SK-N-SH treated with all-trans-retinoic acid at 6 μM for 48 hours (cell line): ENCODE results near the gene HMBS.
"Not testable (repeated sequence)": the region's sequence is repeated elsewhere in the genome, so short reads cannot be mapped to it uniquely, and the experiment has no call there.

Source experiments
- ATAC-seq: fragments of 200-7000 bp; cut with Tn5 transposase; 3 replicates; pipeline ENCODE4 v1.9.1; 2020; ENCODE audit warnings: mild to moderate bottlenecking, moderate library complexity
- BACH2 ChIP-seq: fragments of 250-450 bp; sonication (Bioruptor Pico); IDR thresholded peaks from 2 replicates; pipeline ENCODE4 v1.9.0; 2021; ENCODE audit warnings: mild to moderate bottlenecking, borderline replicate concordance
- CREB5 ChIP-seq: fragments of 250-450 bp; sonication (Bioruptor Pico); IDR thresholded peaks from 2 replicates; pipeline ENCODE4 v1.5.1; 2020; ENCODE audit warnings: low read depth, mild to moderate bottlenecking, moderate library complexity
- CSDC2 ChIP-seq: fragments of 250-450 bp; sonication (Bioruptor Pico); IDR thresholded peaks from 2 replicates; pipeline ENCODE4 v1.5.0; 2020; ENCODE audit warnings: mild to moderate bottlenecking, moderate library complexity
- CSRNP3 ChIP-seq: fragments of 250-450 bp; sonication (Bioruptor Pico); IDR thresholded peaks from 2 replicates; pipeline ENCODE4 v1.5.1; 2021; ENCODE audit warnings: mild to moderate bottlenecking, moderate library complexity
- ESRRG ChIP-seq: fragments of 250-450 bp; sonication (Bioruptor Pico); IDR thresholded peaks from 2 replicates; pipeline ENCODE4 v1.6.1; 2021; ENCODE audit warnings: mild to moderate bottlenecking
- GLIS3 ChIP-seq: fragments of 250-450 bp; sonication (Bioruptor Pico); IDR thresholded peaks from 2 replicates; pipeline ENCODE4 v1.5.0; 2020; ENCODE audit warnings: mild to moderate bottlenecking, moderate library complexity
- ISL1 ChIP-seq: fragments of 250-450 bp; sonication (Bioruptor Pico); IDR thresholded peaks from 2 replicates; pipeline ENCODE4 v2.1.2; 2022; ENCODE audit warnings: mild to moderate bottlenecking, moderate library complexity
- PATZ1 ChIP-seq: fragments of 250-450 bp; sonication (Bioruptor Pico); IDR thresholded peaks from 2 replicates; pipeline ENCODE4 v1.8.0; 2020; ENCODE audit warnings: mild to moderate bottlenecking, moderate library complexity, borderline replicate concordance
- POU6F1 ChIP-seq: fragments of 250-450 bp; sonication (Bioruptor Pico); IDR thresholded peaks from 2 replicates; pipeline ENCODE4 v1.8.0; 2021; ENCODE audit warnings: low read depth, mild to moderate bottlenecking, moderate library complexity, borderline replicate concordance
- PPARA ChIP-seq: fragments of 250-450 bp; sonication (Bioruptor Pico); IDR thresholded peaks from 2 replicates; pipeline ENCODE4 v1.5.0; 2020; ENCODE audit warnings: mild to moderate bottlenecking, borderline replicate concordance
- RARB ChIP-seq: fragments of 250-450 bp; sonication (Bioruptor Pico); IDR thresholded peaks from 2 replicates; pipeline ENCODE4 v1.8.0; 2021; ENCODE audit warnings: mild to moderate bottlenecking, moderate library complexity
- TCF4 ChIP-seq: fragments of 250-450 bp; sonication (Bioruptor Pico); IDR thresholded peaks from 2 replicates; pipeline ENCODE4 v1.8.0; 2021; ENCODE audit warnings: mild to moderate bottlenecking, moderate library complexity, borderline replicate concordance
- TOX ChIP-seq: fragments of 250-450 bp; sonication (Bioruptor Pico); IDR thresholded peaks from 2 replicates; pipeline ENCODE4 v1.8.0; 2021; ENCODE audit warnings: mild to moderate bottlenecking, moderate library complexity, borderline replicate concordance
- TSHZ2 ChIP-seq: fragments of 250-450 bp; sonication (Bioruptor Pico); IDR thresholded peaks from 2 replicates; pipeline ENCODE4 v1.5.0; 2020; ENCODE audit warnings: mild to moderate bottlenecking, moderate library complexity
- ZFP3 ChIP-seq: fragments of 250-450 bp; sonication (Bioruptor Pico); IDR thresholded peaks from 2 replicates; pipeline ENCODE4 v1.5.0; 2020; ENCODE audit warnings: mild to moderate bottlenecking, moderate library complexity
- ZFP30 ChIP-seq: fragments of 450-650 bp; formaldehyde crosslinking; IDR thresholded peaks from 2 replicates; pipeline ENCODE4 v1.5.0; 2022; ENCODE audit warnings: mild to moderate bottlenecking, moderate library complexity
- ZNF565 ChIP-seq: fragments of 450-650 bp; formaldehyde crosslinking; conservative IDR thresholded peaks from 2 replicates; pipeline ENCODE4 v1.5.0; 2020; ENCODE audit warnings: low read depth, mild to moderate bottlenecking, moderate library complexity
- ZNF70 ChIP-seq: fragments of 450-650 bp; formaldehyde crosslinking; IDR thresholded peaks from 2 replicates; pipeline ENCODE4 v1.5.0; 2020; ENCODE audit warnings: mild to moderate bottlenecking, moderate library complexity
- ZNF8 ChIP-seq: fragments of 450-650 bp; formaldehyde crosslinking; IDR thresholded peaks from 2 replicates; pipeline ENCODE4 v1.5.0; 2020; ENCODE audit warnings: mild to moderate bottlenecking, moderate library complexity

The HMBS gene

GRCh38 chr11:119056421-119056999 lies 28.2 kb upstream of the HMBS start:
- TF ChIP-seq ZFP30 (CRISPR knock-in tag) (no peak), PATZ1 (no peak), ZNF565 (CRISPR knock-in tag) (no peak), CREB5 (CRISPR knock-in tag) (no peak)
- peak; percentile 52 for ATAC-seq

GRCh38 chr11:119057000-119057769 lies 27.5 kb upstream of the HMBS start, which contains the start of gene HYOU1:
HYOU1 (minus strand) TSS chr11:119057205; CDS start chr11:119056160, 1,045 bp downstream.
- ATAC-seq, result peak; percentile 94
- TF ChIP-seq ESRRG (CRISPR knock-in tag) (no peak), CSDC2 (CRISPR knock-in tag) (no peak), CSRNP3 (CRISPR knock-in tag) (no peak), RARB (CRISPR knock-in tag) (no peak), ZFP3 (CRISPR knock-in tag) (no peak), POU6F1 (CRISPR knock-in tag) (no peak), PATZ1 (no peak), TOX (CRISPR knock-in tag) (no peak), PPARA (CRISPR knock-in tag) (no peak), BACH2 (no peak), GLIS3 (CRISPR knock-in tag) (no peak), ZNF565 (CRISPR knock-in tag) (no peak), TSHZ2 (no peak), ZFP30 (CRISPR knock-in tag) (no peak), ISL1 (CRISPR knock-in tag) (no peak), ZNF70 (CRISPR knock-in tag) (no peak), CREB5 (CRISPR knock-in tag) (no peak), TCF4 (CRISPR knock-in tag) (no peak), ZNF8 (no peak)

- not testable (repeated sequence) for ATAC-seq
Observed at GRCh38 chr11:119059128-119059527, 25.6 kb upstream of the HMBS start.
